GM18508 (cell line): ENCODE results near the gene SLC35B1.

Experiments used
- ATAC-seq: cut with Tn5 transposase; IDR thresholded peaks from one replicate; pipeline ENCODE4 v1.9.1; 2021; ENCODE audit warnings: moderate number of reproducible peaks; ENCODE audit not compliant: insufficient read depth, unreplicated experiment

The SLC35B1 gene, protein sequence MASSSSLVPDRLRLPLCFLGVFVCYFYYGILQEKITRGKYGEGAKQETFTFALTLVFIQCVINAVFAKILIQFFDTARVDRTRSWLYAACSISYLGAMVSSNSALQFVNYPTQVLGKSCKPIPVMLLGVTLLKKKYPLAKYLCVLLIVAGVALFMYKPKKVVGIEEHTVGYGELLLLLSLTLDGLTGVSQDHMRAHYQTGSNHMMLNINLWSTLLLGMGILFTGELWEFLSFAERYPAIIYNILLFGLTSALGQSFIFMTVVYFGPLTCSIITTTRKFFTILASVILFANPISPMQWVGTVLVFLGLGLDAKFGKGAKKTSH

DNA sequence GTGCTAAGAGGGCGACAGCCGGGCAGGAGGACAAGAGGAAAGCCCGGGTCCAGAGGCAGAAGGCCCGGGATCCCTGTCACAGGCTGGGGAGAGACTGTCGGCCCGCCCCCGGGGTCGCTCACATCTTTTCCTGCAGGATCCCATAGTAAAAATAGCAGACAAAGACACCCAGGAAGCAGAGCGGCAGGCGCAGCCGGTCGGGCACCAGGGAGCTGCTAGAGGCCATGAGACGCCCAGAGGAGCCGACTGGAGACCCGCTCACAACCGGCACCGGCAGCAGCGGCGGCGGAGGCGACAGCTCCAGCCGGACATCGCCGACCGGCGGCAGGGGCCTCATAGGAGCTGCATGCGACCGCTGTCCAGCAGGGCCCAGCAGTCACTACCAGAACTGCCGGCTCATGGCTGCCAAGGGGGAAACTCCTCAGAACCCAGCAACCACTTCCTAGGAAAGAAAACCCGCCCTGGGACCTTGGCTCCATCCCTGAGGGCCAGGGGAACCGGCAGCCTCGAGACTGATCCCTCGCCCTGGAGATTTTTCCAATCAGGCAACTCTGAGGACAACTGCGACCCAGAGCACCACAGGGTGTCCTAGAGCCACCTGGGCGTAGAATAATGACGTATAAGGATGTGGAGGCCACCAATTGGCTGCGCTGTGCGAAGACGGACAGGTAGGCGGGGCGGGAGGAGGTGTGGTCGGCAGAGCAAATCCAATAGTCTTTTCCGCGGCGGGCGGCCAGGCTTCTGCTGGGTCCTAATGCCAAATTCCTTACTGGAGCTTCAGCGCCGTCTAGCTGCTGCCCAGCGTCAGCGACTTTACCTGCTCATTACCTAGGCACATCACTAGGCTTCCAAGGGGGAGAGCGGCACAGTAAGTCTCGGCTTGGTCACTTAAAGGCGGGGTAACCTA is at the start of gene SLC35B1:
Gene SLC35B1, minus strand, starts transcription at position 357 of the 907 bp plus-strand sequence. Its CDS starts 131 bp downstream, at position 226.
- peak; percentile 81 for ATAC-seq

DNA sequence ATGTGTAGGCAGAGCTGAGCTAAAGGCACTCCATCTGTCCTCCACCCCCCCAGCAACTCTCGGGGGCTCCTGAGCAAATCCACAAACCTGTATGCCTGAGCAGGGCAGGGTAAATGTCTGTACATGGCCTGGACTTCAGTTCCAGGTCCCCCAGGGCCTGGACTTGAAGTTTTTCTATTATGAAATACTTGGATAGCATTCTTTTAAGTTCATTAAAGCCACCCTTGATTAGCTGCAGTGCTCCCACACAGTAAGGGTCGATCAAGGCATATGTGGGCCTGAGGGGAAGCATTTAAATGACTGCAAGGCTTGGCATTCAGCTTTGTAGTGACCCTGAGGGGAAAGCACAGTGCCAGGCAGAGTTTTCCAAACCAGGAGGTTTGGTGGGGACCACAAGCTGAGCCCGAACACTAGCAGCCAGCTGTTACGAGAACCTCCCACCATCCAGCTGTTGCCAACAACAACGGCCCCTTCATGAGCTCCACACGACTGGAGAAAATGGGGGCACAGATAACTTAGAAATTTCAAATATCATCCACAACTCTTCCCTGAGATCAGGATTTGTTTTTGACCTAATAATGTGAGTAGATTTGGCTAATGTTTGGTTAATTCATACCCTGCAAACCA is 49.5 kb upstream of the SLC35B1 start:
- no peak for ATAC-seq

DNA sequence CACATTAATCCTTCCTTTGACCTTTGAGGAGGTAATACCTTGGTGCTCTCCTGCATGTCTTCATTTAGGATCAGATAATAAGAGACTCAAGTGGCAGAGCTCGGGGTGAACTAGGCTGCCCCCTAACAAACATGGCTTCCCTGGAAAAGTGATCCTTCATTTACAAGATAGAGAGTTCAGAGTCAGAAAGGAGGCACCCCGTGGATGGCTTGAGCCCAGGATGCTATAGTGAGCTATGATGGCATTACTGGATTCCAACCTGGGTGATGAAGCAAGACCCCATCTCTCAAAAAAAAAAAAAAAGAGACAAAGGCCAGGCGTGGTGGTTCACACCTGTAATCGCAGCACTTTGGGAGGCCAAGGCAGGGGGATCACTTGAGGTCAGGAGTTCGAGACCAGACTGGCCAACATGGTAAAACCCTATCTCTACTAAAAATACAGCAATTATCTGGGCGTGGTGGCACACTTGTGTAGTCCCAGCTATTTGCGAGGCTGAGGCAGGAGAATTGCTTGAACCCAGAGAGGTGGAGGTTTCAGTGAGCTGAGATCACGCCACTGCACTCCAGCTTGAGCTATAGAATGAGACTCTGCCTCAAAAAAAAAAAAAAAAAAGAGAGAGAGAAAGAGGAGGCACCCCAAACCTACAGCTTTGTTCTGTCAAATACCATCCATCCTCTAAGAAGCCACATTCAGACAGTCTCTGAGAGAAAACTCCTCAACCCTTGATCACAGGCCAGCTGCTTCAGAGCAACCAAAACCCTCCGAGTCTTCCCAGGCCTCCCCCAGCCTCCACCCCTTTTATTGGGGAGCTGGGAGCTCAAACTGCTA is 48.8 kb upstream of the SLC35B1 start:
- ATAC-seq = no peak

DNA sequence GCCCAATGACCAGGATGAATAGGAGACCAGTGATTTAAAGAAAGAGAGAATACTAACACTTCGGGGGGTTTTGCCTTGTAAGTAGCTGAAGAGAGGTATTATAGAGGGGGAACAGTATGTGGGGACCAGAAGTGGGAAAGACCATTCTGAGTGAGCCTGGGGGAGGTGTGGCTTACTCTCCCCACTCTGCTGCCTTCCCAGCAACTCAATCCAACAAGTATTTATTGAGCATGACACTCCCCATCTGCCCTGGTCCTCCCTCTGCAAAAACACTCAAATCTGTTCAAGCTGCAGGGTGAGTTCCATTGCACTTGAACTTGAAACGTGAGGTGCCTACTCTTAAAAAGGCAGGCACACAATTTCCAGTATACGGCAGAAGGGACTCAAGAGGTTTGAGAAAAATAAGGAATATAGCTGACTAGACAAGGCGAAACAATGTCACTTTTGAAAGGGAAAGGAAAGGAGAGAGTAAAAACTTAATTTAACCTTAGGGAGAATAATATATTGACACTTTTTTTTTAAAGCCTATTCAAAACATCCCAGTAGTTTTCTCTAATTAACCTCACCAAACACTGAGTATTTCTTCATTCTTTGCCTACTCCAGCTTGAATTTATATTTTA is 48.0 kb upstream of the SLC35B1 start:
- no peak for ATAC-seq

- no peak for ATAC-seq
These were observed 46.2 kb upstream of the SLC35B1 start for GRCh38 chr17:49753959-49754391.

DNA sequence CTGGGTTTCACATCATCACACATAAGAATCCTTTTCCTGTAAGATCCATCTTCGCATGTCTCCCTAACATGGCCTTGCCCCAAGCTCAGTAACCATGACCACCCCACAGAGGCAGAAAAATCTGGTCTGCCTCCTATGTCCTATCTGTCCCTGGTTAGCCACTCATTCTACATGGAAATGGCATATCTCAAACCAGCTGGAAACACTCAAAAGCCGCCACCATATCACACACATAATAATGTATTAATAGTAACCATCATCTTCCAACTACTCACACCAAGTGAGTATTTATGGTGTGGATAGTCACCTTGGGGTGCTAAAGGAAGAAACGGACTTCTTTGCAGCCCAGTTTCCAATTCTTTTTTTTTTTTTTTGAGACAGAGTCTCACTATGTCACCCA is 44.7 kb upstream of the SLC35B1 start:
- no peak for ATAC-seq

- ATAC-seq = no peak
These were observed 42.0 kb upstream of the SLC35B1 start for GRCh38 chr17:49749730-49750129.

DNA sequence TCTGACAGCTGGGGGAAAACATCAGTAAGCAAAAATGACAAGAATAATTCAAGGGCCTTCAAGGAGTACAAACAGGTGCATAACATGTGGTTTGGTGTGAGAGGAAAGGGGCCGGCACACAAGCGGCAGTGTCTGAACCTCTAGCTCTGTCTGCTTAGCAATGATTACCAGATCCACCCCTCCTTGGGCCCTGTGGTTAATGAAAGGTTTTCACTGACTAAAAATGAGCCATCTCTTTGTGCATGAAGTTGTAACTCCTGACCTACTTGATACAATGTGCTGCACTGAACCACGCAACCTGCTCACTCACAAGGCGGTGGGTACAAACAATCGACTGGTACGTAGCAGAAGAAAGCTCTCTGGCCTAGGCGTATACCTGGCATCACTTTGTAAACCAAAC is 41.0 kb upstream of the SLC35B1 start:
- peak; percentile 66 for ATAC-seq

DNA sequence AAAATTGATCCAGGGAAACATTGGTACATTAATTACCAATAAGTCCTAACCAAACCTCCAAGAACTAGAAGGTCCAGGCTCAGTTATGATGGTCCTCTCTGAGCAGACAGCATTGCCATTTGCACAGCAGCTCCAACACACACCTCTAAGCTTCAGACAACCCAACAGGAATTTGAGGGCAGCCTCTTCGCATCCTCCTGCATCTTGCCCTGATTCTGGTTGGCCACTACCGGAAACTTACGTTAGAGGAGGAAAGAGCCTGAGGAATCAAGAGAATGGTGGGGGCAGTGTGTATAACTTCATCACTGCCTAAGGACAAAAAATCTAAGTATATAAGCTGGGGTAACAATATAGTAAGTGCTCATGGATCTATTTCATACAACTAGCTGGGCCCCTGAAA is 40.5 kb upstream of the SLC35B1 start:
- ATAC-seq = no peak

- no peak for ATAC-seq
These were observed 39.9 kb upstream of the SLC35B1 start for GRCh38 chr17:49747632-49748031.

DNA sequence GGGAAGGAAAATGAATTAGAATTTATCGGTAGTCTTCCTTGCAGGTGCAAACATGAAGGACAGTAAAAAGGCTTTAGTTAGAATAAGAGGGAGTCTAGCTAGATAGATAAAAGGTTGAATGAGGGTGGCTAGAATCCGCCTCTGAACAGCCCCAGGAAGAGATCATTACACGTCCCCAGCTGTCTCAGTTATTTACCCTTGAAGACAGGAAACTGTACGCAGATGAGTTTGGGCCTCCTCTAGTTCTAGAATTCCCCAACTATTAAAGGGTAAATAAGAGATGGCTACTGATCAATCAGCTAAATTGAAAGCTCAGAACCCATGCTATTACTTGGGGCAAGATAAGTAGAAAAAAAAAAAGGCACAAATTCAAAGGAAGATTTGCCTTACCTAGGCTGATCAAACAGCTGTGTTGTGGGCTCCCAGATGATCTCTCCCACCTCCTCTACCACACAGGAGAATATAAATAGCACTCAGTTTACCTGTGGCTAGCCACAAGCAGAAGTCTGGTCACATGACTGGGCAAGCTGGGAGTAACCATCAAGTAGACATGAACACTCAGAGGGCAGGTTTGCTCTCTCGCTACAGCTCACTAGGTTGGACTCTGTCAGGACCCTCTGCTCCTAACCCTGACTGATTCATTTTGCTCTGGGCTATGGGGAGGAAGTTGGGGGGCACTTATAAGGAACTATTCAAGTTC is 39.2 kb upstream of the SLC35B1 start:
- ATAC-seq = no peak

DNA sequence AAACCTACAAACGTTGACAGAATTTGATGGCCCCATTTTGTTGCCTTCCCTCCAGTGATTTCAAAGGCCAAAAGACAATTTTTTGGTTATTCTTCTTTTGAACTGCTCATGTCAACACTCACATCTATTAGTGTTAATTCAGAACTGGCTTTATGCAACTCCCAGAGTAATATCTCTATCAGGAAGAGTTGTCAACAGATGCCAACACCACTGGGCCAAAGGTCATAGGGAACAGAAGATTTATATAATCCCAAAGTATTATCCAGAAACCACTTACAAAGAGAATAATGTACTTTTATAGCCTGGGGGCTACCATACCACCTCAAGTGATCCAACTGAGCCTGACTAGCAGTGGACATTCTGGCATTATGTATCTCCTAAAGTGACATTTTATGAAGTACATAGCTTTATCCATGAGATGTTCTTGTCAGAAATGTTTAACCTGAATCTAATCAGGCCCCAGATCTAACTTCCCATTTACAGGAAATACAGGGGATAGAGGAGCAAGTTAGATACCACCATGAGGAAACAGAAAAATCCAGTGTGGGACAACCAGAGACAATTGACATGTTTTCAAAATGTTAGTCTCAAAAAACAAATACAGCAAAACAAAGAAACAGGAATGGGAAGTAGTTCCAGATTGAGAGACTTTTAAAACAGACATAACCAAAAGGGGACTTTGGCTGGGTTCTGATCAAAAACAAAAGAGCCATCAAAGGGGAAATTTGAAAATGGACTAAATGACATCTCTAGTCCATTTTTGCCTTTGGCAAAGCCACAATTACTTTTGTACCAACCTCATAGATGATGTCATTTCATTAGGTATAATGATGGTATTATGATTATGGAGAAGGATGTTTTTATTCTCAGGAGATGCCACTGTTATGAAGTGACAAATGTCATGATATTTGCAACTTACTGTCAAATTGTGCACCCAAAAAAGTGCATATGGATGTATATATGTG is 37.7 kb upstream of the SLC35B1 start:
- ATAC-seq = no peak

DNA sequence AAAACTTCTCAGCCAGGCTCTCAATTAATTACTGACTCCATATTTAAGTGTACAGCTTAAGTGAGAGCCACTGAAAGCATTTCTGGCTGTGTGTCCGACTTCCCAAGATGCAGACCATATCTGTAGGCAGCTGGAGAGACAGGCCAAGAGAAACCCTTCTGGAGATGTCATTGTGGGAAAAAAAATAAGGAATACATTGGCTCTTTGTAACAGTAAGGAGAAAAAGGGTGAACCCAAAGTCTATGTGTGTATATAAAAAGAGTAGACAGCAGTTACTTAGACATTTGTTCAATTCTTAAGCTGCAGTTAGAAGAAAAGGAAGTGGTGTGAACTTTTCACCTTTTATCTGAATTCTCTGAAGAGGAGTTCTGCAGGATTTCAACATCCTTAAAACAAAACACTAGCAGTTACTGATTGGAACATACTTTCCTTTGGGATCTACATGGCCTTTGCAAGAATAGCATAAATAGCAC is 34.4 kb upstream of the SLC35B1 start:
- ATAC-seq = no peak

- ATAC-seq = no peak
These were observed 33.9 kb upstream of the SLC35B1 start for GRCh38 chr17:49741692-49742076.

- no peak for ATAC-seq
These were observed 33.4 kb upstream of the SLC35B1 start for GRCh38 chr17:49741009-49741691.

- ATAC-seq = no peak
These were observed 32.0 kb upstream of the SLC35B1 start for GRCh38 chr17:49739641-49740271.
